HepG2 (cell line): ENCODE results near the gene CCDC136. TPM values are rescaled to one million over a fixed set of nuclear protein-coding genes. Genes with fewer than 3 reads are reported as not detected.

Experiments
- ATAC-seq: fragments of 200-7000 bp; cut with Tn5 transposase; 3 replicates; pipeline ENCODE4 v1.9.1; 2020; ENCODE audit warnings: mild to moderate bottlenecking, moderate library complexity
- BruUV-seq: library from RNA; stranded (reverse); fragments of 400-500 nt; replicated peaks from 2 replicates; lab custom pipeline; 2021; lab: Mats Ljungman, UMichigan
- CTCF ChIA-PET: fragments of 300-600 bp; formaldehyde crosslinking; extraction: SDS; loops from one replicate; lab custom pipeline; 2021; ENCODE audit warnings: low total read pairs, inconsistent platforms, low intra/inter-chr PET ratio; lab: Yijun Ruan, JAX
- POLR2A ChIA-PET: fragments of 350-600 bp; sonication (Branson Sonifier 250); formaldehyde crosslinking; loops from one replicate; lab custom pipeline; 2020; ENCODE audit warnings: antibody characterized with exemption, inconsistent platforms; lab: Yijun Ruan, JAX
- DNase-seq: peaks from one replicate; pipeline ENCODE4 v3.0.0-alpha.2; 2015; ENCODE audit warnings: low spot score
- FAIRE-seq: peaks from 3 replicates; lab custom pipeline; 2011; peaks lifted over from hg19 to GRCh38; lab: Jason Lieb, UNC
- H2AFZ ChIP-seq: one replicate; pipeline ENCODE4 v1.6.1; 2011; ENCODE audit warnings: low read length, inconsistent platforms
- H3K27ac ChIP-seq: fragments of 300-600 bp; 3 replicates; pipeline ENCODE4 v1.8.0; 2011; ENCODE audit warnings: mixed run types, mild to moderate bottlenecking, mixed read lengths, low read length, inconsistent platforms; ENCODE audit not compliant: insufficient read depth; ENCODE audit errors: extremely low read length
- H3K27me3 ChIP-seq, 2 experiments: fragments of 200-600 bp in 1 of 2; 2 replicates in 1 of 2; 3 replicates in 1 of 2; pipeline versions ENCODE4 v1.6.0 to v1.8.0; 2011; ENCODE audit warnings: low read length in 2 of 2, mild to moderate bottlenecking in 2 of 2, moderate library complexity in 2 of 2, inconsistent platforms in 1 of 2; ENCODE audit not compliant: insufficient read depth in 2 of 2, control insufficient read depth in 1 of 2
- H3K36me3 ChIP-seq, 2 experiments: fragments of 200-600 bp in 1 of 2; replicated peaks in 1 of 2; 2 replicates in 1 of 2; 3 replicates in 1 of 2; pipeline versions ENCODE4 v1.5.1 to v1.8.0; 2011; ENCODE audit warnings: low read length in 2 of 2, inconsistent platforms in 1 of 2; ENCODE audit not compliant: insufficient read depth in 2 of 2, control insufficient read depth in 1 of 2
- H3K4me1 ChIP-seq: 2 replicates; pipeline ENCODE4 v1.5.1; 2012; ENCODE audit warnings: low read length, inconsistent platforms; ENCODE audit not compliant: insufficient read depth
- H3K4me2 ChIP-seq: 2 replicates; pipeline ENCODE4 v1.6.0; 2011; ENCODE audit warnings: low read depth, low read length, inconsistent platforms
- H3K4me3 ChIP-seq, 3 experiments: fragments of 200-600 bp in 1 of 3; sonication (generic), shearing (Covaris generic) in 1 of 3; replicated peaks in 1 of 3; 2 replicates each; pipeline ENCODE4 v1.5.1; 2011 to 2016; ENCODE audit warnings: low read length in 3 of 3, inconsistent platforms in 2 of 3, low read depth in 2 of 3, mild to moderate bottlenecking in 2 of 3, control low read depth in 1 of 3, mixed read lengths in 1 of 3; ENCODE audit not compliant: insufficient read depth in 1 of 3
- H3K79me2 ChIP-seq: one replicate; pipeline ENCODE4 v1.6.1; 2011; ENCODE audit warnings: low read length, inconsistent platforms; ENCODE audit not compliant: insufficient read depth
- H3K9ac ChIP-seq: 2 replicates; pipeline ENCODE4 v1.6.0; 2011; ENCODE audit warnings: mild to moderate bottlenecking, low read depth, low read length, inconsistent platforms; ENCODE audit not compliant: insufficient read depth
- H3K9me3 ChIP-seq: 2 replicates; pipeline ENCODE4 v1.5.1; 2012; ENCODE audit warnings: mild to moderate bottlenecking, low read length
- H4K20me1 ChIP-seq: 2 replicates; pipeline ENCODE4 v1.6.0; 2011; ENCODE audit warnings: inconsistent platforms, mild to moderate bottlenecking, low read length, moderate library complexity; ENCODE audit not compliant: insufficient read depth
- AGO1 ChIP-seq: fragments of 200-400 bp; formaldehyde crosslinking; IDR thresholded peaks from 2 replicates; pipeline ENCODE4 v1.6.1; 2017; ENCODE audit warnings: mild to moderate bottlenecking, low read depth, low read length, moderate library complexity; ENCODE audit not compliant: poor library complexity, severe bottlenecking
- ARID5B ChIP-seq: IDR thresholded peaks from 2 replicates; pipeline ENCODE4 v1.4.0; 2020; ENCODE audit warnings: mild to moderate bottlenecking, missing genetic modification reagents
- EED ChIP-seq: sonication (generic); formaldehyde crosslinking; IDR thresholded peaks from 2 replicates; pipeline ENCODE4 v1.5.0; 2020; ENCODE audit warnings: mild to moderate bottlenecking, missing genetic modification reagents
- ELK4 ChIP-seq: sonication (generic); formaldehyde crosslinking; IDR thresholded peaks from 2 replicates; pipeline ENCODE4 v1.9.0; 2021; ENCODE audit warnings: missing genetic modification reagents, borderline replicate concordance
- GATAD1 ChIP-seq: IDR thresholded peaks from 2 replicates; pipeline ENCODE4 v1.6.1; 2016; ENCODE audit warnings: missing genetic modification reagents, missing compliant biosample characterization
- GFI1 ChIP-seq: sonication (generic); formaldehyde crosslinking; IDR thresholded peaks from 2 replicates; pipeline ENCODE4 v1.5.0; 2020; ENCODE audit warnings: missing genetic modification reagents, mild to moderate bottlenecking, borderline replicate concordance
- JUND ChIP-seq: sonication (generic); formaldehyde crosslinking; IDR thresholded peaks from 2 replicates; pipeline ENCODE4 v1.8.0; 2022; ENCODE audit warnings: mild to moderate bottlenecking, missing genetic modification reagents
- NBN ChIP-seq: fragments of 450-650 bp; conservative IDR thresholded peaks from 2 replicates; pipeline ENCODE4 v1.6.1; 2017
- RBFOX2 ChIP-seq: fragments of 200-400 bp; formaldehyde crosslinking; IDR thresholded peaks from 2 replicates; pipeline ENCODE4 v1.6.1; 2017; ENCODE audit warnings: low read depth, mild to moderate bottlenecking, low read length
- SIX4 ChIP-seq: sonication (generic); formaldehyde crosslinking; IDR thresholded peaks from 2 replicates; pipeline ENCODE4 v1.4.0; 2020; ENCODE audit warnings: missing genetic modification reagents
- YY1 ChIP-seq: IDR thresholded peaks from 2 replicates; pipeline ENCODE4 v1.6.1; 2011; ENCODE audit warnings: low read length, low read depth, moderate library complexity, mild to moderate bottlenecking; ENCODE audit not compliant: insufficient read depth, insufficient replicate concordance
- ZBTB39 ChIP-seq: sonication (generic); formaldehyde crosslinking; IDR thresholded peaks from 2 replicates; pipeline ENCODE4 v1.5.0; 2020; ENCODE audit warnings: missing genetic modification reagents
- ZNF101 ChIP-seq: sonication (generic); formaldehyde crosslinking; IDR thresholded peaks from 2 replicates; pipeline ENCODE4 v1.4.0; 2020; ENCODE audit warnings: mild to moderate bottlenecking, low read depth, missing genetic modification reagents, borderline replicate concordance
- ZNF317 ChIP-seq: sonication (generic); formaldehyde crosslinking; IDR thresholded peaks from 2 replicates; pipeline ENCODE4 v1.5.0; 2020; ENCODE audit warnings: mild to moderate bottlenecking, missing genetic modification reagents
- ZNF441 ChIP-seq: sonication (generic); formaldehyde crosslinking; IDR thresholded peaks from 2 replicates; pipeline ENCODE4 v1.7.0; 2021; ENCODE audit warnings: missing genetic modification reagents, borderline replicate concordance
- ZNF737 ChIP-seq: sonication (generic); formaldehyde crosslinking; IDR thresholded peaks from 2 replicates; pipeline ENCODE4 v1.5.0; 2020; ENCODE audit warnings: missing genetic modification reagents, mild to moderate bottlenecking, borderline replicate concordance
- ZNF782 ChIP-seq: sonication (generic); formaldehyde crosslinking; IDR thresholded peaks from 2 replicates; pipeline ENCODE4 v1.4.0; 2020; ENCODE audit warnings: missing genetic modification reagents, mild to moderate bottlenecking, borderline replicate concordance
- WGBS: methylation state at CpG from one replicate; pipeline ENCODE4 v1.1.6; 2017; ENCODE audit warnings: low lambda C conversion rate; 5-methylcytosine and 5-hydroxymethylcytosine counted together
- in situ Hi-C: cut with HindIII; loops from 2 replicates; pipeline ENCODE4 v1.10.0; 2017; ENCODE audit warnings: low pct_unique_long_range_greater_than_20kb; ENCODE audit not compliant: extremely low pct_ligation_motif_present
- intact Hi-C: fragments of 100-400 bp; cut with micrococcal nuclease; formaldehyde crosslinking; loops from one replicate; pipeline ENCODE4 v1.10.0; 2022; ENCODE audit not compliant: unreplicated experiment
- polyA plus RNA-seq, 8 experiments: library from polyadenylated mRNA; depleted of rRNA in 3 of 8; stranded (reverse) in 7 of 8; unstranded in 1 of 8; fragments of >200 nt; fragmentation: Illumina TruSeq in 4 of 8; extraction: Trizol in 4 of 8; gene quantifications; 2 replicates each; pipeline versions ENCODE4 v1.2.1 to v1.2.3, GENCODE V29; 2011 to 2016; ENCODE audit warnings: low read depth in 4 of 8, missing spikeins in 1 of 8, mixed read lengths in 1 of 8; ENCODE audit not compliant: insufficient read depth in 1 of 8
- total RNA-seq, 5 experiments: library from RNA; depleted of rRNA; stranded (reverse); fragments of >200 nt; fragmentation: Illumina TruSeq; extraction: Trizol; gene quantifications; 2 replicates each; pipeline ENCODE4 v1.2.3, GENCODE V29; 2016; ENCODE audit warnings: low read depth in 1 of 5

The CCDC136 gene
- total and polyA plus RNA-seq, 2 of the 13 experiments (the other 11 are each of a cell fraction or from before 2014, with no cell fraction given), result 0.04 to 0.38 TPM

- TF ChIP-seq ARID5B (no peak), NBN (no peak), ELK4 (CRISPR knock-in tag) (no peak)
- TF ChIP-seq, all 625 proteins: peak for 0
These were observed 24.2 kb upstream of the CCDC136 start (continued) for GRCh38 chr7:128767475-128768110.

GRCh38 chr7:128770233-128770632, 21.5 kb upstream of the CCDC136 start:
- Histone ChIP-seq H3K9ac (no peak overlapping the region), H3K36me3 (peaks cover 13 to 52% of the 10 kb centered on the region in 2 experiments), H3K9me3 (no peaks in the 10 kb centered on the region), H3K27me3 (no peaks in the 10 kb centered on the region), H3K4me3 (no peak overlapping the region), H2AFZ (no peak overlapping the region), H3K4me2 (no peak overlapping the region), H3K79me2 (no peaks in the 10 kb centered on the region), H3K27ac (no peak overlapping the region), H4K20me1 (0 out of 2 replicates have a peak, but pooled peaks cover 3% of the 10 kb centered on the region), H3K4me1 (peaks cover 13% of the 10 kb centered on the region)
- no peak for DNase-seq
- intact Hi-C loops, result no loop called here
- CTCF ChIA-PET, result no interaction called here
- BruUV-seq, result TSS peak; percentile 33
- WGBS, result 66% methylated on average over 2 of the region's 2 CpGs
- in situ Hi-C loops, result no loop called here
- FAIRE-seq, result no peak
- POLR2A ChIA-PET, result no interaction called here
- ATAC-seq, result no peak
- TF ChIP-seq ZNF737 (CRISPR knock-in tag), result no peak
- TF ChIP-seq GFI1 (CRISPR knock-in tag), result no peak
- no peak for TF ChIP-seq RBFOX2
- no peak for TF ChIP-seq JUND
- TF ChIP-seq GATAD1 (CRISPR knock-in tag), result no peak
- TF ChIP-seq SIX4 (CRISPR knock-in tag), result no peak
- no peak for TF ChIP-seq YY1
- TF ChIP-seq AGO1, result no peak
- no peak for TF ChIP-seq ZBTB39 (CRISPR knock-in tag)
- no peak for TF ChIP-seq ZNF317 (CRISPR knock-in tag)
- TF ChIP-seq EED (CRISPR knock-in tag), result no peak
- no peak for TF ChIP-seq ZNF441
- no peak for TF ChIP-seq ZNF101 (CRISPR knock-in tag)
- TF ChIP-seq ZNF782, result no peak
